Upper lobe of left lung (tissue), 6 donors: ENCODE measurements around the gene CTDP1. TPM values are rescaled to one million over a fixed set of nuclear protein-coding genes. Genes with fewer than 3 reads are reported as not detected.

Experiments used
- ATAC-seq, 2 donors: fragments of 200-7000 bp; cut with Tn5 transposase; one replicate each; pipeline ENCODE4 v1.9.1; 2022; ENCODE audit warnings: mild to moderate bottlenecking in 2 of 2, moderate library complexity in 2 of 2; ENCODE audit not compliant: low FRiP score in 2 of 2
- DNase-seq, 2 donors: peaks; one replicate each; pipeline ENCODE4 v3.0.0-alpha.2; 2019 to 2020
- H3K27ac ChIP-seq, 4 donors: fragments of 200-600 bp; sonication (generic); one replicate each; pipeline ENCODE4 v1.5.1; 2016 to 2019
- H3K27me3 ChIP-seq, 4 donors: fragments of 200-600 bp; sonication (generic); one replicate each; pipeline ENCODE4 v1.5.1; 2017 to 2019
- H3K36me3 ChIP-seq, 4 donors: fragments of 200-600 bp; sonication (generic); one replicate each; pipeline ENCODE4 v1.5.1; 2016 to 2019
- H3K4me1 ChIP-seq, 4 donors: fragments of 200-600 bp; sonication (generic); one replicate each; pipeline ENCODE4 v1.5.1; 2018 to 2019
- H3K4me3 ChIP-seq, 4 donors: fragments of 200-600 bp; sonication (generic); one replicate each; pipeline ENCODE4 v1.5.1; 2017 to 2019; ENCODE audit warnings: mild to moderate bottlenecking in 2 of 4, moderate library complexity in 1 of 4
- H3K9me3 ChIP-seq, 4 donors: fragments of 200-600 bp; sonication (generic); one replicate each; pipeline ENCODE4 v1.5.1; 2018 to 2019
- EP300 ChIP-seq, 4 donors: sonication (generic); formaldehyde crosslinking; IDR thresholded peaks; one replicate each; pipeline ENCODE4 v1.5.1; 2017; ENCODE audit warnings: antibody characterized with exemption in 4 of 4, control low read depth in 2 of 4
- POLR2A ChIP-seq, 4 donors: fragments of 450-650 bp; IDR thresholded peaks; one replicate each; pipeline ENCODE4 v1.5.1; 2016 to 2017; ENCODE audit warnings: antibody characterized with exemption in 4 of 4, mild to moderate bottlenecking in 2 of 4
- POLR2AphosphoS5 ChIP-seq, 2 donors: sonication (generic); formaldehyde crosslinking; IDR thresholded peaks; one replicate each; pipeline ENCODE4 v1.5.1; 2017; ENCODE audit warnings: antibody characterized with exemption in 2 of 2
- WGBS, 2 donors: methylation state at CpG; one replicate each; pipeline ENCODE4 v1.1.5; 2017 to 2018; 5-methylcytosine and 5-hydroxymethylcytosine counted together
- total RNA-seq, 6 donors: library from RNA; depleted of rRNA in 4 of 6; stranded (reverse); fragments of >200 nt in 4 of 6; gene quantifications; one replicate each; pipeline versions ENCODE4 v1.1.0 to v1.2.1, GENCODE V29; 2016 to 2021
- TF ChIP-seq, protein P1 (sequence below), 6 experiments: fragments of 450-650 bp in 4 of 6; fragments of 200-600 bp in 2 of 6; sonication (generic) in 2 of 6; IDR thresholded peaks; one replicate each; pipeline ENCODE4 v1.5.1; 2016 to 2019; ENCODE audit warnings: antibody characterized with exemption in 6 of 6
- donor health status: DM: no; HTN: no; CAD: no; lungs with moderate emphysema.
- donor health status: DM: no; HTN: yes; CAD: no; lungs with severe emphysema.

Gene CTDP1
- total RNA-seq, 6 donors from 2014 or later: 21.3 to 44.7 (median 29.7) TPM

GRCh38 chr18:79705272-79705671 is 25.7 kb downstream of the CTDP1 start:
- H3K4me1 ChIP-seq: no peaks in the 10 kb centered on the region
- WGBS, 2 donors: 95 to 96% methylated on average over 14 to 28 of the region's 28 CpGs
- no peak overlapping the region for H3K27ac ChIP-seq
- no peak for TF ChIP-seq EP300 (IDR thresholded peaks at IDR 0.05)
- TF ChIP-seq, protein P1, sequence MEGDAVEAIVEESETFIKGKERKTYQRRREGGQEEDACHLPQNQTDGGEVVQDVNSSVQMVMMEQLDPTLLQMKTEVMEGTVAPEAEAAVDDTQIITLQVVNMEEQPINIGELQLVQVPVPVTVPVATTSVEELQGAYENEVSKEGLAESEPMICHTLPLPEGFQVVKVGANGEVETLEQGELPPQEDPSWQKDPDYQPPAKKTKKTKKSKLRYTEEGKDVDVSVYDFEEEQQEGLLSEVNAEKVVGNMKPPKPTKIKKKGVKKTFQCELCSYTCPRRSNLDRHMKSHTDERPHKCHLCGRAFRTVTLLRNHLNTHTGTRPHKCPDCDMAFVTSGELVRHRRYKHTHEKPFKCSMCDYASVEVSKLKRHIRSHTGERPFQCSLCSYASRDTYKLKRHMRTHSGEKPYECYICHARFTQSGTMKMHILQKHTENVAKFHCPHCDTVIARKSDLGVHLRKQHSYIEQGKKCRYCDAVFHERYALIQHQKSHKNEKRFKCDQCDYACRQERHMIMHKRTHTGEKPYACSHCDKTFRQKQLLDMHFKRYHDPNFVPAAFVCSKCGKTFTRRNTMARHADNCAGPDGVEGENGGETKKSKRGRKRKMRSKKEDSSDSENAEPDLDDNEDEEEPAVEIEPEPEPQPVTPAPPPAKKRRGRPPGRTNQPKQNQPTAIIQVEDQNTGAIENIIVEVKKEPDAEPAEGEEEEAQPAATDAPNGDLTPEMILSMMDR (IDR thresholded peaks at IDR 0.05): no peak
- TF ChIP-seq POLR2AphosphoS5 (IDR thresholded peaks at IDR 0.05): no peak
- no peak for TF ChIP-seq POLR2A (IDR thresholded peaks at IDR 0.05)
- H3K27me3 ChIP-seq: no peaks in the 10 kb centered on the region
- no peak for ATAC-seq
- no peaks in the 10 kb centered on the region for H3K9me3 ChIP-seq
- H3K4me3 ChIP-seq: no peak overlapping the region
- peaks cover 16 to 93% (median 63%) of the 10 kb centered on the region in 4 donors for H3K36me3 ChIP-seq
- no peak for DNase-seq

- WGBS, 2 donors: 93 to 94% methylated on average over 4 to 14 of the region's 14 CpGs
- peaks cover 16 to 93% (median 60%) of the 10 kb centered on the region in 4 donors for H3K36me3 ChIP-seq
Observed at GRCh38 chr18:79706006-79706405, 26.4 kb downstream of the CTDP1 start.

GRCh38 chr18:79706658-79707057 is 27.1 kb downstream of the CTDP1 start:
- H3K27me3 ChIP-seq: no peaks in the 10 kb centered on the region
- no peaks in the 10 kb centered on the region for H3K4me1 ChIP-seq
- no peak overlapping the region for H3K27ac ChIP-seq
- H3K36me3 ChIP-seq: peaks cover 16 to 94% (median 63%) of the 10 kb centered on the region in 4 donors
- no peak for DNase-seq
- no peaks in the 10 kb centered on the region for H3K9me3 ChIP-seq
- WGBS, 2 donors: 96 to 97% methylated on average over 16 of the region's 16 CpGs
- ATAC-seq: no peak
- no peak for TF ChIP-seq EP300 (IDR thresholded peaks at IDR 0.05)
- no peak for TF ChIP-seq POLR2A (IDR thresholded peaks at IDR 0.05)
- no peak for TF ChIP-seq POLR2AphosphoS5 (IDR thresholded peaks at IDR 0.05)
- TF ChIP-seq, protein P1 (IDR thresholded peaks at IDR 0.05): no peak
- H3K4me3 ChIP-seq: no peak overlapping the region

More at GRCh38 chr18:79706006-79706405, 26.4 kb downstream of the CTDP1 start:
- ATAC-seq: no peak
- Histone ChIP-seq H3K4me3 (no peak overlapping the region), H3K4me1 (no peaks in the 10 kb centered on the region), H3K27ac (no peak overlapping the region), H3K27me3 (no peaks in the 10 kb centered on the region), H3K9me3 (no peaks in the 10 kb centered on the region)
- DNase-seq: no peak
- no peak for TF ChIP-seq POLR2A (IDR thresholded peaks at IDR 0.05)
- TF ChIP-seq POLR2AphosphoS5 (IDR thresholded peaks at IDR 0.05): no peak
- TF ChIP-seq, protein P1 (IDR thresholded peaks at IDR 0.05): no peak
- TF ChIP-seq EP300 (IDR thresholded peaks at IDR 0.05): no peak

DNA sequence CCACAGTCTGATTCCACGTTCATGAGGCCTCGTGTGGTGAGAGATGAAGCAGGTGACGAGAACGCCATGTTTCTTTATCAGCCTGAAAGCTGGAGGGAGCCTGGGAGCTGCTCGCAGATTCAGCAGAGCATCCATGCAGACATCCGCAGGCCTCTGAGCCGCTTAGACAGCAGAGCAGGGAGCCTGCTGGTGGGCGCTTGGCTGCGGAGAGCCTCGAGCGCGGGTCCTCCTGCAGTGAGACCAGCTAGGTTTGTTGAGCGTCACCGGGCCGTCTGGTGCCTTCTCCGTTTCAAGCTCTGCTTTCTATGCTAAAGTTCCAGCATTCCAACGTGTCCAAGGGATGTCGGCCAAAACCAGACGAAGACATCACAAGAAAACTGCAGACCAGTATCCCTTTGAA is 27.6 kb downstream of the CTDP1 start:
- no peak for DNase-seq
- WGBS, 2 donors: 95 to 96% methylated on average over 19 of the region's 19 CpGs
- Histone ChIP-seq H3K9me3 (no peaks in the 10 kb centered on the region), H3K4me1 (no peaks in the 10 kb centered on the region), H3K36me3 (peaks cover 16 to 94% (median 61%) of the 10 kb centered on the region in 4 donors), H3K4me3 (no peak overlapping the region), H3K27ac (no peak overlapping the region), H3K27me3 (no peaks in the 10 kb centered on the region)
- ATAC-seq: no peak
- TF ChIP-seq POLR2AphosphoS5 (IDR thresholded peaks at IDR 0.05): no peak
- TF ChIP-seq EP300 (IDR thresholded peaks at IDR 0.05): no peak
- TF ChIP-seq POLR2A (IDR thresholded peaks at IDR 0.05): no peak
- TF ChIP-seq, protein P1 (IDR thresholded peaks at IDR 0.05): no peak

- TF ChIP-seq POLR2A (IDR thresholded peaks at IDR 0.05) (no peak), EP300 (IDR thresholded peaks at IDR 0.05) (no peak), POLR2AphosphoS5 (IDR thresholded peaks at IDR 0.05) (no peak)
- TF ChIP-seq, protein P1 (IDR thresholded peaks at IDR 0.05): no peak
- ATAC-seq: no peak
- H3K36me3 ChIP-seq: peaks cover 16 to 94% (median 61%) of the 10 kb centered on the region in 4 donors
- H3K4me1 ChIP-seq: no peaks in the 10 kb centered on the region
- H3K27ac ChIP-seq: no peak overlapping the region
- H3K27me3 ChIP-seq: no peaks in the 10 kb centered on the region
- H3K4me3 ChIP-seq: no peak overlapping the region
- DNase-seq: no peak
- no peaks in the 10 kb centered on the region for H3K9me3 ChIP-seq
- WGBS, 2 donors: 90 to 93% methylated on average over 15 of the region's 15 CpGs
Observed at GRCh38 chr18:79707671-79708070, 28.1 kb downstream of the CTDP1 start.
